Gastroesophageal sphincter (tissue), 3 donors: Measurements from ENCODE around the gene MAN2A1.

ENCODE experiments used
- CTCF ChIP-seq, 4 experiments: fragments of 200-600 bp in 2 of 4; fragments of 450-650 bp in 2 of 4; sonication (generic) in 1 of 4; IDR thresholded peaks; one replicate each; pipeline ENCODE4 v1.5.1; 2017 to 2019; ENCODE audit warnings: antibody characterized with exemption in 4 of 4, mild to moderate bottlenecking in 2 of 4, moderate library complexity in 2 of 4
- POLR2A ChIP-seq, 2 donors: fragments of 450-650 bp; IDR thresholded peaks; one replicate each; pipeline ENCODE4 v1.6.1; 2017; ENCODE audit warnings: antibody characterized with exemption in 2 of 2, mild to moderate bottlenecking in 2 of 2, moderate library complexity in 1 of 2

- TF ChIP-seq CTCF (IDR thresholded peaks at IDR 0.05) (no peak), POLR2A (IDR thresholded peaks at IDR 0.05) (no peak)
These were observed 144.2 kb downstream of the MAN2A1 start for GRCh38 chr5:109833946-109834345.
